Activated CD4-positive, alpha-beta T cell treated with anti-CD3 and anti-CD28 coated beads, Interleukin-2, amount 10 ng/mL, durations not matched to agents 7 days and 5 days (primary cell): Measurements from ENCODE around the gene GAST. TPM values are rescaled to one million over a fixed set of nuclear protein-coding genes. Genes with fewer than 3 reads are reported as not detected.

Experiments
- total RNA-seq, 2 experiments: library from RNA; stranded (reverse); gene quantifications; one replicate each; pipeline ENCODE4 v1.2.3, GENCODE V29; 2021

Gene GAST
- total RNA-seq, 2 experiments from 2014 or later: not detected

Other genes with a start within 250 kb of the GAST start
- gene KRT32, start 244.9 kb upstream of the GAST start, total RNA-seq: not detected
- not detected for gene KRT35, start 231.2 kb upstream of the GAST start, total RNA-seq
- gene KRT36, start 222.4 kb upstream of the GAST start, total RNA-seq: not detected
- gene KRT13, start 206.7 kb upstream of the GAST start, total RNA-seq: not detected
- gene KRT15, start 193.4 kb upstream of the GAST start, total RNA-seq: not detected
- not detected for gene KRT19, start 184.0 kb upstream of the GAST start, total RNA-seq
- not detected for gene KRT9, start 140.3 kb upstream of the GAST start, total RNA-seq
- not detected for gene KRT14, start 125.4 kb upstream of the GAST start, total RNA-seq
- gene KRT16, start 99.6 kb upstream of the GAST start, total RNA-seq: not detected
- under 1 TPM in 1 of 2 experiments, not detected in 1; 0.25 TPM for gene KRT17, start 87.8 kb upstream of the GAST start, total RNA-seq
- gene EIF1, start 23.4 kb upstream of the GAST start, total RNA-seq: 100 to 1,000 TPM; 605 to 645 TPM
- gene HAP1, start 22.3 kb downstream of the GAST start, total RNA-seq: under 1 TPM; 0.25 to 0.31 TPM
- under 1 TPM; 0.77 to 0.99 TPM for gene JUP, start 74.4 kb downstream of the GAST start, total RNA-seq
- gene P3H4, start 99.6 kb downstream of the GAST start, total RNA-seq: 1 to 10 TPM; 1.2 to 2.4 TPM
- under 1 TPM in 1 of 2 experiments, not detected in 1; 0.44 TPM for gene FKBP10, start 100.7 kb downstream of the GAST start, total RNA-seq
- 10 to 100 TPM; 13.7 to 17.7 TPM for gene NT5C3B, start 123.9 kb downstream of the GAST start, total RNA-seq
- not detected for gene KLHL10, start 125.5 kb downstream of the GAST start, total RNA-seq
- gene KLHL11, start 153.1 kb downstream of the GAST start, total RNA-seq: 10 to 100 TPM; 13.2 to 13.9 TPM
- 100 to 1,000 TPM; 143 to 150 TPM for gene ACLY, start 206.6 kb downstream of the GAST start, total RNA-seq
- gene ODAD4, start 218.3 kb downstream of the GAST start, total RNA-seq: under 1 TPM; 0.40 to 0.42 TPM